ENCODE measurements around the gene DENND4B. TPM values are rescaled to one million over a fixed set of nuclear protein-coding genes. Genes with fewer than 3 reads are reported as not detected.

The DENND4B gene
- total and polyA plus RNA-seq, 10 of the 15 experiments (the other 5 are each of a cell fraction or from before 2014, with no cell fraction given), result 12.0 to 74.8 (median 22.7) TPM

GRCh38 chr1:153985341-153985912 lies 38.9 kb upstream of the DENND4B start (continued):
- TF ChIP-seq TCF3 (IDR thresholded peaks at IDR 0.05; ENCODE audit: borderline replicate concordance, insufficient read depth, low read depth, low read length), result no peak
- TF ChIP-seq REST (IDR thresholded peaks at IDR 0.05; ENCODE audit: low read depth, low read length), result no peak
- no peak for TF ChIP-seq ZNF384 (IDR thresholded peaks at IDR 0.05; ENCODE audit: borderline replicate concordance, low read depth, low read length)
- no peak for TF ChIP-seq EZH2 (IDR thresholded peaks at IDR 0.05; ENCODE audit: borderline replicate concordance, control insufficient read depth, low read depth, low read length)
- no peak for TF ChIP-seq FOXM1 (IDR thresholded peaks at IDR 0.05; ENCODE audit: low read depth, low read length)
- no peak for TF ChIP-seq RELA (IDR thresholded peaks at IDR 0.05; ENCODE audit: borderline replicate concordance, partially characterized antibody)
- TF ChIP-seq E2F4 (IDR thresholded peaks at IDR 0.05; ENCODE audit: low read depth, low read length), result no peak
- no peak for TF ChIP-seq KAT2A (conservative IDR thresholded peaks at IDR 0.05; ENCODE audit: control insufficient read depth, low read depth, low read length)
- no peak for TF ChIP-seq SMC3 (IDR thresholded peaks at IDR 0.05; ENCODE audit: borderline replicate concordance, low read length)
- no peak for TF ChIP-seq BCL3 (IDR thresholded peaks at IDR 0.05; ENCODE audit: borderline replicate concordance, insufficient read depth, low read depth, low read length, poor library complexity, severe bottlenecking)
- no peak for TF ChIP-seq BMI1 (IDR thresholded peaks at IDR 0.05; ENCODE audit: borderline replicate concordance)
- no peak for TF ChIP-seq SREBF2 (IDR thresholded peaks at IDR 0.05; ENCODE audit: low read length)
- no peak for TF ChIP-seq ZSCAN29 (IDR thresholded peaks at IDR 0.05)
- no peak for TF ChIP-seq SP1 (IDR thresholded peaks at IDR 0.05; ENCODE audit: low read depth, low read length)
- TF ChIP-seq NKRF (conservative IDR thresholded peaks at IDR 0.05), result no peak

Data from GM12878 (cell line).